ENCODE results near the gene FH. TPM values are rescaled to one million over a fixed set of nuclear protein-coding genes. Genes with fewer than 3 reads are reported as not detected.

The FH gene
- total RNA-seq, 2 experiments from 2014 or later: 13.0 to 16.9 TPM

DNA sequence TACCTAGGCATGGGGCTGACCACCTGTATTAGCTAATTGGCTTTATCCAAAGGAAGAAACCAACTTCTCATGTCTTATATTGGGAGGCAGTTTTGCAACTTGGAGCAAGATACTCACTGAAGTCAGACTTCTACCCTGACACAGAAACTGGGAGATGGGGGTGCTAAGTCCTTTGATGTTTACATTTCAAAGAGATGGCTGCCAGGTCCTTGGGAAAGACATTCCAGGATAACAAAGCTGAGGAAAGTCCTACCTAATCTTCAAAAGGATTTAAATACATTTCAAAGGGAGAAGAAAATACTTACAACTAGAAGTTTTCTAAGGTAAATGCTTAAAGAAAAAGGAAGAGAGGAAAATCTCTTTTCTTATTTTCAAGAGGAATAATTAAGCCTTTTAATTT, 62.1 kb downstream of the FH start:
- ATAC-seq (ENCODE audit: poor library complexity): no peak
- ChIA-PET CTCF (no interaction called here), POLR2A (no interaction called here)
- no peaks in the 10 kb centered on the region for H3K4me1 ChIP-seq (ENCODE audit: insufficient read depth, low read length)
- no peak overlapping the region for H3K27ac Mint-ChIP-seq
- no peaks in the 10 kb centered on the region for H3K4me1 Mint-ChIP-seq (ENCODE audit: low read depth)
- DNase-seq: no peak
- H3K9me3 ChIP-seq (ENCODE audit: control insufficient read depth in 1 of 2, insufficient read depth in 1 of 2, low read length in 2 of 2): no peaks in the 10 kb centered on the region
- TF ChIP-seq, protein P1, sequence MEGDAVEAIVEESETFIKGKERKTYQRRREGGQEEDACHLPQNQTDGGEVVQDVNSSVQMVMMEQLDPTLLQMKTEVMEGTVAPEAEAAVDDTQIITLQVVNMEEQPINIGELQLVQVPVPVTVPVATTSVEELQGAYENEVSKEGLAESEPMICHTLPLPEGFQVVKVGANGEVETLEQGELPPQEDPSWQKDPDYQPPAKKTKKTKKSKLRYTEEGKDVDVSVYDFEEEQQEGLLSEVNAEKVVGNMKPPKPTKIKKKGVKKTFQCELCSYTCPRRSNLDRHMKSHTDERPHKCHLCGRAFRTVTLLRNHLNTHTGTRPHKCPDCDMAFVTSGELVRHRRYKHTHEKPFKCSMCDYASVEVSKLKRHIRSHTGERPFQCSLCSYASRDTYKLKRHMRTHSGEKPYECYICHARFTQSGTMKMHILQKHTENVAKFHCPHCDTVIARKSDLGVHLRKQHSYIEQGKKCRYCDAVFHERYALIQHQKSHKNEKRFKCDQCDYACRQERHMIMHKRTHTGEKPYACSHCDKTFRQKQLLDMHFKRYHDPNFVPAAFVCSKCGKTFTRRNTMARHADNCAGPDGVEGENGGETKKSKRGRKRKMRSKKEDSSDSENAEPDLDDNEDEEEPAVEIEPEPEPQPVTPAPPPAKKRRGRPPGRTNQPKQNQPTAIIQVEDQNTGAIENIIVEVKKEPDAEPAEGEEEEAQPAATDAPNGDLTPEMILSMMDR (IDR thresholded peaks at IDR 0.05): no peak
- H3K27me3 ChIP-seq (ENCODE audit: control insufficient read depth in 1 of 2, insufficient read depth in 2 of 2, low read length in 2 of 2): no peaks in the 10 kb centered on the region
- no peaks in the 10 kb centered on the region for H3K36me3 Mint-ChIP-seq (ENCODE audit: low read depth)
- intact Hi-C loops (cut with DNase I, micrococcal nuclease): no loop called here
- no peak overlapping the region for H3K27ac ChIP-seq (ENCODE audit: low read depth in 1 of 2, low read length in 2 of 2)
- no peak overlapping the region for H3K4me3 ChIP-seq (ENCODE audit: low read length)
- peaks cover 21% of the 10 kb centered on the region for H3K27me3 Mint-ChIP-seq
- H3K36me3 ChIP-seq (ENCODE audit: insufficient read depth, low read length): no peaks in the 10 kb centered on the region
- H3K4me3 Mint-ChIP-seq: no peak overlapping the region
- H3K9me3 Mint-ChIP-seq: no peaks in the 10 kb centered on the region

GRCh38 chr1:241456743-241457142, 62.8 kb downstream of the FH start:
- TF ChIP-seq, protein P1 (IDR thresholded peaks at IDR 0.05): no peak
- Histone ChIP-seq H3K4me3 (ENCODE audit: low read length) (no peak overlapping the region), H3K4me1 (ENCODE audit: insufficient read depth, low read length) (no peaks in the 10 kb centered on the region), H3K27ac (ENCODE audit: low read depth in 1 of 2, low read length in 2 of 2) (no peak overlapping the region), H3K36me3 (ENCODE audit: insufficient read depth, low read length) (no peaks in the 10 kb centered on the region), H3K27me3 (ENCODE audit: control insufficient read depth in 1 of 2, insufficient read depth in 2 of 2, low read length in 2 of 2) (no peaks in the 10 kb centered on the region), H3K9me3 (ENCODE audit: control insufficient read depth in 1 of 2, insufficient read depth in 1 of 2, low read length in 2 of 2) (no peaks in the 10 kb centered on the region)
- no peak for DNase-seq
- Mint-ChIP-seq H3K4me1 (ENCODE audit: low read depth) (no peaks in the 10 kb centered on the region), H3K27me3 (peaks cover 21% of the 10 kb centered on the region), H3K27ac (no peak overlapping the region), H3K36me3 (ENCODE audit: low read depth) (no peaks in the 10 kb centered on the region), H3K9me3 (no peaks in the 10 kb centered on the region), H3K4me3 (no peak overlapping the region)
- ChIA-PET POLR2A (no interaction called here), CTCF (no interaction called here)
- intact Hi-C loops (cut with DNase I, micrococcal nuclease): no loop called here
- ATAC-seq (ENCODE audit: poor library complexity): no peak

GRCh38 chr1:241453732-241454131, 65.8 kb downstream of the FH start:
- ChIA-PET POLR2A (no interaction called here), CTCF (no interaction called here)
- no peaks in the 10 kb centered on the region for H3K4me1 ChIP-seq (ENCODE audit: insufficient read depth, low read length)
- no peak overlapping the region for H3K4me3 ChIP-seq (ENCODE audit: low read length)
- no peak overlapping the region for H3K27ac Mint-ChIP-seq
- ATAC-seq (ENCODE audit: poor library complexity): no peak
- H3K9me3 Mint-ChIP-seq: no peaks in the 10 kb centered on the region
- no peak overlapping the region for H3K27ac ChIP-seq (ENCODE audit: low read depth in 1 of 2, low read length in 2 of 2)
- no peaks in the 10 kb centered on the region for H3K9me3 ChIP-seq (ENCODE audit: control insufficient read depth in 1 of 2, insufficient read depth in 1 of 2, low read length in 2 of 2)
- intact Hi-C loops (cut with DNase I, micrococcal nuclease): no loop called here
- H3K27me3 ChIP-seq (ENCODE audit: control insufficient read depth in 1 of 2, insufficient read depth in 2 of 2, low read length in 2 of 2): peaks cover 0 to 3% of the 10 kb centered on the region in 2 experiments
- TF ChIP-seq, protein P1 (IDR thresholded peaks at IDR 0.05): no peak
- DNase-seq: no peak
- no peak overlapping the region for H3K4me3 Mint-ChIP-seq
- H3K4me1 Mint-ChIP-seq (ENCODE audit: low read depth): no peaks in the 10 kb centered on the region
- H3K36me3 ChIP-seq (ENCODE audit: insufficient read depth, low read length): no peaks in the 10 kb centered on the region
- peaks cover 7% of the 10 kb centered on the region for H3K27me3 Mint-ChIP-seq
- no peaks in the 10 kb centered on the region for H3K36me3 Mint-ChIP-seq (ENCODE audit: low read depth)

Measured in CD4-positive, alpha-beta T cell (primary cell).